ENCODE data around the gene TIMM21.

TIMM21 gene

GRCh38 chr18:74114116-74114515, 34.2 kb upstream of the TIMM21 start:
- Mint-ChIP-seq H3K36me3 (ENCODE audit: low read depth) (peaks cover 18% of the 10 kb centered on the region), H3K4me1 (peaks cover 29% of the 10 kb centered on the region), H3K4me3 (no peak overlapping the region), H3K27ac (peak overlapping the region; percentile 51), H3K27me3 (ENCODE audit: low read depth, poor library complexity) (peaks cover 2% of the 10 kb centered on the region), H3K9me3 (peaks cover 40% of the 10 kb centered on the region)
- TF ChIP-seq CTCF (IDR thresholded peaks at IDR 0.05) = no peak
- no peak for DNase-seq

- no peak for TF ChIP-seq CTCF (IDR thresholded peaks at IDR 0.05)
- Mint-ChIP-seq H3K27ac (peak overlapping the region; percentile 51), H3K9me3 (peaks cover 34% of the 10 kb centered on the region), H3K4me3 (no peak overlapping the region), H3K36me3 (ENCODE audit: low read depth) (peaks cover 15% of the 10 kb centered on the region), H3K4me1 (peaks cover 35% of the 10 kb centered on the region), H3K27me3 (ENCODE audit: low read depth, poor library complexity) (peaks cover 5% of the 10 kb centered on the region)
- no peak for DNase-seq
Measured at GRCh38 chr18:74115046-74115445, 33.3 kb upstream of the TIMM21 start.

GRCh38 chr18:74116633-74117554, 31.4 kb upstream of the TIMM21 start:
- H3K36me3 Mint-ChIP-seq (ENCODE audit: low read depth) = peaks cover 11% of the 10 kb centered on the region
- DNase-seq = peak; percentile 10
- peaks cover 6% of the 10 kb centered on the region for H3K27me3 Mint-ChIP-seq (ENCODE audit: low read depth, poor library complexity)
- TF ChIP-seq CTCF (IDR thresholded peaks at IDR 0.05) = peak; percentile 73
- H3K4me1 Mint-ChIP-seq = peaks cover 35% of the 10 kb centered on the region
- no peak overlapping the region for H3K27ac Mint-ChIP-seq
- no peak overlapping the region for H3K4me3 Mint-ChIP-seq
- H3K9me3 Mint-ChIP-seq = peaks cover 18% of the 10 kb centered on the region

GRCh38 chr18:74123200-74123599, 25.1 kb upstream of the TIMM21 start:
- no peak for TF ChIP-seq CTCF (IDR thresholded peaks at IDR 0.05)
- no peaks in the 10 kb centered on the region for H3K36me3 Mint-ChIP-seq (ENCODE audit: low read depth)
- H3K27me3 Mint-ChIP-seq (ENCODE audit: low read depth, poor library complexity) = peaks cover 18% of the 10 kb centered on the region
- H3K9me3 Mint-ChIP-seq = no peaks in the 10 kb centered on the region
- H3K4me1 Mint-ChIP-seq = peaks cover 18% of the 10 kb centered on the region
- H3K27ac Mint-ChIP-seq = no peak overlapping the region
- no peak for DNase-seq
- no peak overlapping the region for H3K4me3 Mint-ChIP-seq

GRCh38 chr18:74124642-74125041, 23.7 kb upstream of the TIMM21 start:
- Mint-ChIP-seq H3K27ac (no peak overlapping the region), H3K9me3 (no peaks in the 10 kb centered on the region), H3K36me3 (ENCODE audit: low read depth) (no peaks in the 10 kb centered on the region), H3K4me1 (peaks cover 12% of the 10 kb centered on the region), H3K27me3 (ENCODE audit: low read depth, poor library complexity) (peaks cover 16% of the 10 kb centered on the region), H3K4me3 (no peak overlapping the region)
- DNase-seq = no peak
- TF ChIP-seq CTCF (IDR thresholded peaks at IDR 0.05) = no peak
